Measurements from ENCODE around the gene REC8. TPM values are rescaled to one million over a fixed set of nuclear protein-coding genes. Genes with fewer than 3 reads are reported as not detected.
A peak's percentile ranks its signal among the peaks of the same experiment; 100 is the strongest.

REC8 gene
- total and polyA plus RNA-seq, 4 donors: 2.3 to 4.7 (median 3.8) TPM

DNA sequence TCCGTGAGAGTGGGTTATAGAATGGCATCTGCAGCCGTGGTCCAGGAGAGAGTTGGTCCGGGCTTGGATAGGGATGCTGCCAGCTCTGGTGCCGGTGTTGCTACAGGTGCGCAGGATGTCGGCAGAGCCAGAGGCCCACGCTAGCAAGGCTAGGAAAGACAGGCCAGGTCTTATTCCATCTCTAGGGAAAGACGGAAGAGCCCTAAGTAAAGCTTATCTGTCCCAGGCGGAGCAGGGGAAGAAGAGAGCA is 36.4 kb upstream of the REC8 start:
- peak overlapping the region; percentile 38 to 89 (median 55) for H3K4me3 ChIP-seq (ENCODE audit: low read depth in 1 of 3, low read length in 3 of 3)
- H3K36me3 ChIP-seq (ENCODE audit: control insufficient read depth in 4 of 4, insufficient read depth in 3 of 4, low read depth in 1 of 4, low read length in 3 of 4): peaks cover 2 to 16% (median 13%) of the 10 kb centered on the region in 4 donors
- H3K27ac ChIP-seq (ENCODE audit: low read depth in 1 of 2, low read length in 2 of 2): peak overlapping the region; percentile 62 to 94
- peak overlapping the region in 1 of 2 donors; percentile 59 for H3K9ac ChIP-seq (ENCODE audit: low read depth in 1 of 2, low read length in 2 of 2)
- peaks cover 10 to 56% (median 45%) of the 10 kb centered on the region in 4 donors for H3K4me1 ChIP-seq (ENCODE audit: control insufficient read depth in 4 of 4, insufficient read depth in 4 of 4, low read length in 3 of 4)
- no peak for DNase-seq (ENCODE audit: low spot score)
- TF ChIP-seq, protein P1, sequence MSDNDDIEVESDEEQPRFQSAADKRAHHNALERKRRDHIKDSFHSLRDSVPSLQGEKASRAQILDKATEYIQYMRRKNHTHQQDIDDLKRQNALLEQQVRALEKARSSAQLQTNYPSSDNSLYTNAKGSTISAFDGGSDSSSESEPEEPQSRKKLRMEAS (IDR thresholded peaks at IDR 0.05): no peak
- TF ChIP-seq, protein P2, sequence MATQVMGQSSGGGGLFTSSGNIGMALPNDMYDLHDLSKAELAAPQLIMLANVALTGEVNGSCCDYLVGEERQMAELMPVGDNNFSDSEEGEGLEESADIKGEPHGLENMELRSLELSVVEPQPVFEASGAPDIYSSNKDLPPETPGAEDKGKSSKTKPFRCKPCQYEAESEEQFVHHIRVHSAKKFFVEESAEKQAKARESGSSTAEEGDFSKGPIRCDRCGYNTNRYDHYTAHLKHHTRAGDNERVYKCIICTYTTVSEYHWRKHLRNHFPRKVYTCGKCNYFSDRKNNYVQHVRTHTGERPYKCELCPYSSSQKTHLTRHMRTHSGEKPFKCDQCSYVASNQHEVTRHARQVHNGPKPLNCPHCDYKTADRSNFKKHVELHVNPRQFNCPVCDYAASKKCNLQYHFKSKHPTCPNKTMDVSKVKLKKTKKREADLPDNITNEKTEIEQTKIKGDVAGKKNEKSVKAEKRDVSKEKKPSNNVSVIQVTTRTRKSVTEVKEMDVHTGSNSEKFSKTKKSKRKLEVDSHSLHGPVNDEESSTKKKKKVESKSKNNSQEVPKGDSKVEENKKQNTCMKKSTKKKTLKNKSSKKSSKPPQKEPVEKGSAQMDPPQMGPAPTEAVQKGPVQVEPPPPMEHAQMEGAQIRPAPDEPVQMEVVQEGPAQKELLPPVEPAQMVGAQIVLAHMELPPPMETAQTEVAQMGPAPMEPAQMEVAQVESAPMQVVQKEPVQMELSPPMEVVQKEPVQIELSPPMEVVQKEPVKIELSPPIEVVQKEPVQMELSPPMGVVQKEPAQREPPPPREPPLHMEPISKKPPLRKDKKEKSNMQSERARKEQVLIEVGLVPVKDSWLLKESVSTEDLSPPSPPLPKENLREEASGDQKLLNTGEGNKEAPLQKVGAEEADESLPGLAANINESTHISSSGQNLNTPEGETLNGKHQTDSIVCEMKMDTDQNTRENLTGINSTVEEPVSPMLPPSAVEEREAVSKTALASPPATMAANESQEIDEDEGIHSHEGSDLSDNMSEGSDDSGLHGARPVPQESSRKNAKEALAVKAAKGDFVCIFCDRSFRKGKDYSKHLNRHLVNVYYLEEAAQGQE (IDR thresholded peaks at IDR 0.05): no peak
- TF ChIP-seq HNF4G (IDR thresholded peaks at IDR 0.05): no peak
- no peak for TF ChIP-seq GABPA (IDR thresholded peaks at IDR 0.05 in 1 of 2, conservative IDR thresholded peaks at IDR 0.05 in 1 of 2)
- TF ChIP-seq JUND (IDR thresholded peaks at IDR 0.05): no peak
- TF ChIP-seq, protein P3, sequence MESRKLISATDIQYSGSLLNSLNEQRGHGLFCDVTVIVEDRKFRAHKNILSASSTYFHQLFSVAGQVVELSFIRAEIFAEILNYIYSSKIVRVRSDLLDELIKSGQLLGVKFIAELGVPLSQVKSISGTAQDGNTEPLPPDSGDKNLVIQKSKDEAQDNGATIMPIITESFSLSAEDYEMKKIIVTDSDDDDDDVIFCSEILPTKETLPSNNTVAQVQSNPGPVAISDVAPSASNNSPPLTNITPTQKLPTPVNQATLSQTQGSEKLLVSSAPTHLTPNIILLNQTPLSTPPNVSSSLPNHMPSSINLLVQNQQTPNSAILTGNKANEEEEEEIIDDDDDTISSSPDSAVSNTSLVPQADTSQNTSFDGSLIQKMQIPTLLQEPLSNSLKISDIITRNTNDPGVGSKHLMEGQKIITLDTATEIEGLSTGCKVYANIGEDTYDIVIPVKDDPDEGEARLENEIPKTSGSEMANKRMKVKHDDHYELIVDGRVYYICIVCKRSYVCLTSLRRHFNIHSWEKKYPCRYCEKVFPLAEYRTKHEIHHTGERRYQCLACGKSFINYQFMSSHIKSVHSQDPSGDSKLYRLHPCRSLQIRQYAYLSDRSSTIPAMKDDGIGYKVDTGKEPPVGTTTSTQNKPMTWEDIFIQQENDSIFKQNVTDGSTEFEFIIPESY (IDR thresholded peaks at IDR 0.05): no peak
- no peak for TF ChIP-seq RAD21 (IDR thresholded peaks at IDR 0.05)
- no peak for TF ChIP-seq NR2F2 (IDR thresholded peaks at IDR 0.05)
- TF ChIP-seq EGR1 (IDR thresholded peaks at IDR 0.05; ENCODE audit: low read depth in 2 of 2): no peak
- TF ChIP-seq FOXA2 (IDR thresholded peaks at IDR 0.05): no peak
- TF ChIP-seq HNF4A (conservative IDR thresholded peaks at IDR 0.05): no peak
- no peak for TF ChIP-seq RXRA (IDR thresholded peaks at IDR 0.05)
- TF ChIP-seq FOXA1 (IDR thresholded peaks at IDR 0.05): no peak
- TF ChIP-seq YY1 (IDR thresholded peaks at IDR 0.05): no peak
- TF ChIP-seq TAF1 (conservative IDR thresholded peaks at IDR 0.05): no peak
- TF ChIP-seq, protein P4, sequence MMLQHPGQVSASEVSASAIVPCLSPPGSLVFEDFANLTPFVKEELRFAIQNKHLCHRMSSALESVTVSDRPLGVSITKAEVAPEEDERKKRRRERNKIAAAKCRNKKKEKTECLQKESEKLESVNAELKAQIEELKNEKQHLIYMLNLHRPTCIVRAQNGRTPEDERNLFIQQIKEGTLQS (IDR thresholded peaks at IDR 0.05): no peak
- H3K27me3 ChIP-seq (ENCODE audit: control insufficient read depth in 4 of 4, insufficient read depth in 4 of 4, low read length in 3 of 4): no peaks in the 10 kb centered on the region
- H3K9me3 ChIP-seq (ENCODE audit: control insufficient read depth in 4 of 4, low read length in 3 of 4): no peaks in the 10 kb centered on the region
- 4% methylated on average over 9 of the region's 9 CpGs for WGBS

DNA sequence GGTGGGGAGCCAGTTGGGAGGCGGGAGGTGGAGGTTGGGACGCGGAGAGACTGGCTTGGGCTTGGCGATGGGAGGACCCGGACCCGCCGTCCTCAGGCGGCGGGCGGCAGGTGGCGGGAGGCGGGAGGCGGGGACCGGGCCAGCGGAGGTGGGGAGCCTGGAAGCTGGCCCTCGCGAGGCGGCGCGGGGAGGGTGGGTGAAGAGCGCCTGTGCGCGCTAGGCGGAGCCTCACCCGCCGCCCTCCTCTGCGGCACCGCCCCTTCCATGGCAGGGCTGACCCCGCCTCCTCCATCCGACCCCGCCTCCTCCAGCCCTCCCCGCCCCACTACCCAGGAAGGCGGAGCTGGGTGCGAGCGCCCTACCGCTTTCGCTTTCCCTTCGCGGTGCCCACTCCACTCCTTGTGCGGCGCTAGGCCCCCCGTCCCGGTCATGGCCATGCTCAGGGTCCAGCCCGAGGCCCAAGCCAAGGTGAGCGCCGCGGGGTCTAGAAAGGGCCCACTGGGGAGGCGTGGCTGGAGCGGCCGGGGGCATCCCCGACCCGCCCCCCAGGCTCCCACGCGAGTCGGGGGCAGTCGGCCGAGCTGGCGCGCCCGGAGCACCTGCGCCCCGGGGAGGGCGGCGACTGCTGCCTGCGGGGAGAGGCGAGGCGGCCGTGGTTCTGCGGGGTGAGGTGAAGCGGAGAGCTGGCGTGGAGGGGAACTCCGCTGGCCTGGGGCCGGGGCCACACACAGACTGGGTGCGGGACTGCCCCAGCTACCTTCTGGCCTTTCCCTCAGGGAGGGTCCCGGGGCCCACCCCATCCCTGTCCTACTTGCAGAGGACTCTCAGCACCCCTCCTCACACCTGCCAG is 35.8 kb upstream of the REC8 start, which contains the start of gene PSME1:
Gene PSME1, plus strand, starts transcription at position 361 of the 850 bp plus-strand sequence. Its CDS starts 69 bp downstream, at position 430.
- H3K4me1 ChIP-seq (ENCODE audit: control insufficient read depth in 4 of 4, insufficient read depth in 4 of 4, low read length in 3 of 4): peaks cover 7 to 56% (median 42%) of the 10 kb centered on the region in 4 donors
- TF ChIP-seq, protein P2 (IDR thresholded peaks at IDR 0.05): peak; percentile 20
- TF ChIP-seq SP1 (IDR thresholded peaks at IDR 0.05) (peak; percentile 60), HNF4A (conservative IDR thresholded peaks at IDR 0.05) (peak in 1 of 2 donors; percentile 6), YY1 (IDR thresholded peaks at IDR 0.05) (peak; percentile 57), RAD21 (IDR thresholded peaks at IDR 0.05) (peak in 1 of 2 donors; percentile 30)
- TF ChIP-seq, protein P5, sequence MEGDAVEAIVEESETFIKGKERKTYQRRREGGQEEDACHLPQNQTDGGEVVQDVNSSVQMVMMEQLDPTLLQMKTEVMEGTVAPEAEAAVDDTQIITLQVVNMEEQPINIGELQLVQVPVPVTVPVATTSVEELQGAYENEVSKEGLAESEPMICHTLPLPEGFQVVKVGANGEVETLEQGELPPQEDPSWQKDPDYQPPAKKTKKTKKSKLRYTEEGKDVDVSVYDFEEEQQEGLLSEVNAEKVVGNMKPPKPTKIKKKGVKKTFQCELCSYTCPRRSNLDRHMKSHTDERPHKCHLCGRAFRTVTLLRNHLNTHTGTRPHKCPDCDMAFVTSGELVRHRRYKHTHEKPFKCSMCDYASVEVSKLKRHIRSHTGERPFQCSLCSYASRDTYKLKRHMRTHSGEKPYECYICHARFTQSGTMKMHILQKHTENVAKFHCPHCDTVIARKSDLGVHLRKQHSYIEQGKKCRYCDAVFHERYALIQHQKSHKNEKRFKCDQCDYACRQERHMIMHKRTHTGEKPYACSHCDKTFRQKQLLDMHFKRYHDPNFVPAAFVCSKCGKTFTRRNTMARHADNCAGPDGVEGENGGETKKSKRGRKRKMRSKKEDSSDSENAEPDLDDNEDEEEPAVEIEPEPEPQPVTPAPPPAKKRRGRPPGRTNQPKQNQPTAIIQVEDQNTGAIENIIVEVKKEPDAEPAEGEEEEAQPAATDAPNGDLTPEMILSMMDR (IDR thresholded peaks at IDR 0.05; ENCODE audit: low read depth, low read length, missing input control): no peak
- TF ChIP-seq, protein P4 (IDR thresholded peaks at IDR 0.05): no peak
- peak; percentile 96 for DNase-seq (ENCODE audit: low spot score)
- peak within 1 kb of the TSS; percentile 81 to 89 (median 85) for H3K4me3 ChIP-seq (ENCODE audit: low read depth in 1 of 3, low read length in 3 of 3)
- peak within 1 kb of the TSS; percentile 90 to 94 for H3K27ac ChIP-seq (ENCODE audit: low read depth in 1 of 2, low read length in 2 of 2)
- H3K9ac ChIP-seq (ENCODE audit: low read depth in 1 of 2, low read length in 2 of 2): peak within 1 kb of the TSS; percentile 59 to 79
- under 1% methylated on average over 75 of the region's 75 CpGs for WGBS
- no peaks in the 10 kb centered on the region for H3K27me3 ChIP-seq (ENCODE audit: control insufficient read depth in 4 of 4, insufficient read depth in 4 of 4, low read length in 3 of 4)
- no peaks in the 10 kb centered on the region for H3K9me3 ChIP-seq (ENCODE audit: control insufficient read depth in 4 of 4, low read length in 3 of 4)
- H3K36me3 ChIP-seq (ENCODE audit: control insufficient read depth in 4 of 4, insufficient read depth in 3 of 4, low read depth in 1 of 4, low read length in 3 of 4): peaks cover 2 to 16% (median 13%) of the 10 kb centered on the region in 4 donors
